Activated CD8-positive, alpha-beta memory T cell treated with anti-CD3 and anti-CD28 coated beads, Interleukin-2, amount 50 U/mL, for 1 hour (primary cell): ENCODE measurements around the gene COL7A1.

Source experiments
- DNase-seq: peaks from one replicate; pipeline ENCODE4 v3.0.0-alpha.2; 2020; ENCODE audit errors: extremely low read depth

COL7A1 gene

DNA sequence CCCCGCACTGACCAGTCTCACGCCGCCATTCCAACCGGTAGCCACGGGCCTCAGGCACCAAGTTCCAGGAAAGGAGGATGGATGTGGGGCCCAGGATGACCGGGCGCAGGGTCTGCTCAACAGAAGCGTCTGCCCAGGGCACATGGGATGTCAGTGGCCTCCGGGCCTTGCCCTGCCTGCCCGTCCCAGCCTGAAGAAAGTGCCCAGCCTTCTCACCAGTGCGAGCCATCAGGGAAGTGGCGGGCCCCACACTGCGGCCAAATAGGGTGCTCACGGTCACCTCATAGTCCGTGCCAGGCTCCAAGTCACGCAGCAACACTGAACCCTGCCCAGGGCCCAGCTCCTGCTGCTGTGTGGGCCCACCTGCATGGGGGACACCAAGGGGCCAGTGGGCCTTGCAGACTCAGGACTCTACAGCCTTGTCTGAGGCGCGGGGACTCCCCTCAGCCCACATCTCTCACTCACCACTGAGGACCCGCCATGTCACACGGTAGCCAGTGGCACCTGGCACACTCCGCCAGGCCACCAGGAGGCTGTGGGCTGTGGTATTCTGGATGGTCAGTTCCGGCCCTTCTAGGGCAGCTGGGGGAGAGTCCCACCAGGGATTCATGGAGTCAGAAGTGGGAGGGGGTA is 3.1 kb downstream of the COL7A1 start:
- no peak for DNase-seq

DNA sequence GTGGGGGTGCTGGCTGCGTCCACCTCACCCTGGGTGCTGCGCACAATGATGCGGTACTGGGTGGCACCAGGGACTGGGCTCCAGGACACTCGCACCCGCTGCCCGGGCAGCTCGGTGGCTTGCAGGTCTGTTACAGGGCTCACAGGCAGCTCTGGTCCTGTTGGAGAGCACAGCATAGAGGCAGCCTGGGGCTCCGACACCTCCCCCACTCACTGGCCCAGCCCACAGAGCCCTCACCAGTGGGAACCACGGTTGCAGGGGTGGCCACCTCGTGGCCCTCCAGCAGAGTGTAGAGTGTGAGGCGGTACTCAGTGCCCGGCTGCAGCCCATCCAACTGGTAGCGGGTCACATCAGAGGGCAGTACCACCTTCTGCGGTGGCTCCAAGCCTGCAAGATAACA is 3.7 kb downstream of the COL7A1 start:
- DNase-seq, result no peak

GRCh38 chr3:48588230-48588629 is 6.9 kb downstream of the COL7A1 start:
- no peak for DNase-seq

DNA sequence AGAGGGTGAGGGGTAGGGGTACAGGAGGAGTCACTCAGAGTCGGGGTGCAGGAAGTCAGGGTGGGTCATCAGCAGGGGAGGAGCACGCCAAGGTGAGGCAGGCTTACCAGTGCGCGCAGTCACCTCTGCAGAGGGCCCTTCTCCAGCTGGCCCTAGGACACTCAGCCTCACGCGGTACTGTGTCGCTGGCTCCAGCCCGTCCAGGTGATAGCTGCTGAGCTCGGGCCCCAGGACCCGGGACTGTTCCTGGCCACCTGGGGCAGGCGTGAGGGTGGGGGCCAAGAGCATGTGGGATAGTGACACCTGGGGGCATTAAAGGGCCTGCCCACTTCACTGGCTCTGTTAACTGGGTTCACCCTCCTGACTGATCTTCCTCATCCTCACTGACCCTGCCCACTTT is 7.4 kb downstream of the COL7A1 start:
- no peak for DNase-seq

DNA sequence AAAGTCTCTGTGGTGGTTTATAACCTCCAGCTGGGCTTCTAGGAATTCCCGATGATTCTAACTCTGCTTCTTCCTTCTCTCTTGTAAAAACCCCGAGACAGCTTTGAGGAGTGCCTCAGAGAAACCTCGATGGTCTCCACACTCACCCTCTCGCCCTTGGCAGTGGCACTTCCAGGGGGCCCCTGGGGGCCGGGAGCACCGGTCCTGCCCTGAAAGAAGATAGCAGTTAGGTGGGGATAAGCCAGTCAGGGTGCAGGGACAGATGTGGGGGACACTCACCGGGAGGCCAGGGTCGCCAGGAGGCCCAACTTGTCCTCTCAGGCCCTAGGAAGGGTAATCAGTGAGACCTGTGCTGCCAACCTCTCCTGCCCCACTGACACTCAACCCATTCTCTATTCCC is 9.7 kb downstream of the COL7A1 start:
- no peak for DNase-seq

DNA sequence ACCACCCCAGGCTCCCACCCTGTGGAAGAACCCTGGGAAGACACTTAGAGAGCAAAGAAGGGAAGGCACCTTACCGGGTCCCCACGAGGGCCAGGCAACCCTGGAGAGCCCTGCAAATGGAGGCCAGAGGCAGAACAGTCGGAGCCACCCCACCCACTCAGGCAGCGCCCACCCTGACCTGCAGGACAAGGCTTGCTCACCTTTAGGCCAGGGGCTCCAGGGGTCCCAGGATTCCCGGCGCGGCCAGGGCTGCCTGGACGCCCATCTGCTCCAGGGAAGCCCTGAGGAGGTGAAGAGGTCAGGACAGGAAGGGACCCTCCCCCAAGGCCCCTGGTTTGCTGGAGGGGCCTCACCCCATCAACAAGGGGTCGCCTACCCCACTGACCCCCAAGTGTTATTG is 10.3 kb downstream of the COL7A1 start:
- no peak for DNase-seq

GRCh38 chr3:48581621-48582481 is 13.3 kb downstream of the COL7A1 start:
- DNase-seq, result no peak

DNA sequence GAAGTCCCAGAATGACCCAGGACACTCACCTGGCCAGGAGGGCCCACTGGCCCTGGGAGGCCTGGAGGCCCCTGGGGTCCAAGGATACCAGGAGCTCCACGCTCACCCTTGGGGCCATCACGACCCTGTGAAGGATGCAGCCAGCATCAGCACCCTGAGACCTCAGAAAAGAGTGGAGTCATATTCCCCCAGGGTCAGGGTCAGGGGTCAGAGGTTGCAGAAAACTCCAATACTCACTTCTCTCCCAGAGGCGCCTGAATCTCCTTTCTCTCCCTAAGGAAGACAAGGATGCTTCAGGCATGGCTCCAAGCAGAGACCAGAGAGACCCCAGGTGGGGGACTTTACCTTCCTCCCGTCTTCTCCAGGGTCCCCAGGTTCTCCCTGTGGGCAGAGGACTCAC is 18.5 kb downstream of the COL7A1 start:
- no peak for DNase-seq

DNA sequence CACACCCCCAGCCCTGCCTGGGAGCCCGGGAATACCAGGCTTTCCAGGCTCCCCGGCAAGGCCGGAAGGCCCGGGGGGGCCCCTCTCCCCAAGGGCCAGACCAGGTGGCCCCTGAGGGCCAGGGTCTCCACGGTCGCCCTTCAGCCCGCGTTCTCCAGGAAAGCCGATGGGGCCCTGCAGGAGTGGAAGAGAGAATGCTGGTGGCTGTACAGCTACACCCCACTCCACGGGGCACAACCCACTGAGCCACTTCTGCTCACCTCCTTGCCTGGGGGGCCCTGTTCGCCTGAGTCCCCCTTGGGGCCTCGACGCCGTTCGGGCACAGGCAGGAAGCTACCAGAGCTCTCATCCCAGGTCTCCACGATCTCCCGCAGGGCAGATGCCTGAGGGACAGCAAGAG is 19.8 kb downstream of the COL7A1 start:
- no peak for DNase-seq

DNA sequence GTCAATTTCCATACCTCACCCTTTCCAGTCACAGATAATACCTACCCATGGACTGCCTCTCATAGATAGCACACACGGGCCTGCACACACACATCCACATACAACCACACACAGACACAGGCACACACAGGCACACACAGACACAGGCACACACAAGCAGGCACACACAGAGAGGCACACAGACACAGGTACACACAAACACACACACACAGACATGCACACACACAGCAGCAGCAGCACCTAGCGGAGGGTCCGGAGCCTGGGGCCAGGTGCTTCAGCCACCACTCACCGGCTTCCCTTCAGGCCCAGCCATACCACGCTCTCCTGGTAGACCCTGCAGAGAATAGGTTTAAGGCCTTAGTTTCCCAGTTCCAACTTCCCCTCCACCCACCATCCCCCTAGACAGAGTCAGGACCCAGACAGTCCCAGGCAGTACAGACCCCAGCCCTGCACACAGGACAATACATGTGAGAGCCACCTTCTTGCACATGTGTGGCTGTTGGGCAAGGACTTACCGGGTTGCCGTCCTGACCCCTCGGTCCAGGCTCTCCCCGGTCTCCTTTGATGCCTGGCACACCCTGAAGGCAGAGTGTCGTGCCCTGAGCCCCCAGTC is 21.1 kb downstream of the COL7A1 start:
- no peak for DNase-seq

DNA sequence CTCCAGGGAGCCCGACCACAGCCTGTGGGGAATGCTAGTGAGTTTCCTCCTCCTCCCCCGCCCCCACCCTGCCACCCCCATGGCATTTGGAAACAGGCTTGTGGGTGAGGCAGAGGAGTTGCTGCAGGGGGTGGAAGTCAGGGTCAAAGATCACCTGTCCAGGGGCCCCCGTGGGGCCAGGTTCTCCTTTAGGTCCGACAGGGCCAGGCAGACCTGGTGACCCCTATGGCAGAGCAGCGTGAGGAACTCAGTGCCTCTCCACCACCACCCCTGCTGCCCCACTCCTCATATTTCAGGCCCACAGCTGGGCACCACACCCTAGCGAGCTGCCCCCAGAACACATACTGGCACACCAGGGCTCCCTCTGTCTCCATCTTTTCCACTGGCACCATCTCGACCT is 22.6 kb downstream of the COL7A1 start:
- no peak for DNase-seq

DNA sequence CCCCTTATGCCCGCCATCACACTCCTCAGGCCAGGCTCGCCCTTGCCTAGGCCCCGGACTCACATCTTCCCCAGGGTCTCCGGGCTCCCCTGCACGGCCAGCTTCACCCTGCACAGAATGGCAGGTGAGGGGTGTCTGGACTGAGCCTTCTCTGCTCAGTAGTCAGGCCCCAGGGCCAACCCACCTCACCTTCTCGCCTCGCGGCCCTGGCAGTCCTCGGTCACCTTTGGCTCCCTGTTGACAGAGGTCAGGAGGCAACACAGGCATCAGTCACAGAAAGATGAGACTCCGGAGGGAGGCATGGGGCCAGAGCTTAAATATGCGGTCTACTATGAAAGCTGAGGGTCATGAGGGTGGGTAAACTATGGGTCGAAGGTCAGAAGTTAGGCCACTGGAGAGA is 23.2 kb downstream of the COL7A1 start:
- no peak for DNase-seq

DNA sequence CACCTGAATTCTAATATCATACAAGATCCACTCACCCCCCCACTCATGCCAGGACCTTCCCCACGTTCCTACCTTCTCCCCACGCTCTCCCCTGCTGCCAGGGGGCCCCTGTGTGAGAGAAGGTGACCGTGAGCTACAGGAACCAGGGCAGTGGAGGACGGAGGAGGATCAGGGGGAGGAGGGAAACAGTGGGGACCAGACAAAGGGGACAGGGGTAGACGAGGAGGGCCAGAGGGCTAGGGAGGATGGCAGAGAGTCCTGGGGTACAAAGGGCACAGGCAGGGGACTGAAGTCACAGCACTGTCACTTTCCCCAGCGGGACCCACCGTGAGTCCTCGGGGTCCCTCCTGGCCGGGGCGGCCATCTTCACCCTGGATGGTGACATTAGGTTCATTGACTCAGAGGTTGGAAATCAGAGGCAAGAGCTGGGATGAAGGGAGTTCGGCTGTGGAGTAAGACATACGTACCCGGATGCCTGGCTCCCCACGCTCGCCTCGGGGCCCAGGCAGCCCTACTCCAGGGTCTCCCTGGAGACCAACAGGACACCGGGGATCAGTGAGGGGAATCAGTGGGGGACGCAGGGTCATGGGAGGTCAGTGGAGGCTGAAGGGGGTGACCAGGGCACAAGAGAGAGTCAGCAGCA is 25.2 kb downstream of the COL7A1 start:
- DNase-seq, result no peak

DNA sequence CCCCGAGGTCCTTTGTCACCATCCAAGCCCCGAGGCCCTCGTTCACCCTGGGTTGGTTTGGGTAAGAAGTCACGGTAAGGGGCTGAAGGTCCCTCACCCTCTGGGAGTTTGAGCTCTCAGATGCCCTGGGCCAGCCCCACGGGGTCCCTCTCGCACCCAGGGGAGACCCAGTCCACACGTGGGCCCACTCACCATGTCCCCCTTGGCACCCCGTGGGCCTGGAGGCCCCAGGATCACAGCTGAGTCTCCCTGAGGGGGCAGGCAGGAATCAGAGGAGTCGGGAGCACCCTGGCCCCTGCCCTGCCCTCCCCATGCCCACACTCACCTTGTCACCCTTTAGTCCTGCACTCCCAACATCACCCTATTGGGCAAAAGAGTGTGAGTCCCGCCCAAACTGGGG is 25.7 kb downstream of the COL7A1 start:
- no peak for DNase-seq

GRCh38 chr3:48568476-48568875 is 26.7 kb downstream of the COL7A1 start:
- no peak for DNase-seq

- DNase-seq, result no peak
Observed at GRCh38 chr3:48567500-48567899, 27.6 kb downstream of the COL7A1 start.

- no peak for DNase-seq
Observed at GRCh38 chr3:48567090-48567489, 28.0 kb downstream of the COL7A1 start.

DNA sequence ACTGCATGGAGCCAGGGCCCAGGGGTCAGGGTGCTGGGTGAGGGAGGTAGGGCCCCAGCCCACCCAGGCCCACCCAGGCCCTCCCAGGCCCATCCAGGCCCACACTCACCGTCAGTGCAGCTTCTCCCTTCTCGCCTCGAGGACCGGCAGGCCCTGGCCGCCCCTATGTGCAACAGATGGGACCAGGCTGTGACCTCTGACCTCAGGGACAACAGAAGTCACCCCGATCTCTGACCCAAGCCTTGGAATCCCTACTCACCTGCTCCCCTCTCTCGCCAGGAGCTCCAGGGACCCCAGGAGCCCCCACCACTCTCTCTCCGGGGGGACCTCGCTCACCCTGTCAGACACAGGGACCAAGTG is 28.7 kb downstream of the COL7A1 start:
- no peak for DNase-seq

- DNase-seq, result no peak
Observed at GRCh38 chr3:48565591-48566400, 29.3 kb downstream of the COL7A1 start.

DNA sequence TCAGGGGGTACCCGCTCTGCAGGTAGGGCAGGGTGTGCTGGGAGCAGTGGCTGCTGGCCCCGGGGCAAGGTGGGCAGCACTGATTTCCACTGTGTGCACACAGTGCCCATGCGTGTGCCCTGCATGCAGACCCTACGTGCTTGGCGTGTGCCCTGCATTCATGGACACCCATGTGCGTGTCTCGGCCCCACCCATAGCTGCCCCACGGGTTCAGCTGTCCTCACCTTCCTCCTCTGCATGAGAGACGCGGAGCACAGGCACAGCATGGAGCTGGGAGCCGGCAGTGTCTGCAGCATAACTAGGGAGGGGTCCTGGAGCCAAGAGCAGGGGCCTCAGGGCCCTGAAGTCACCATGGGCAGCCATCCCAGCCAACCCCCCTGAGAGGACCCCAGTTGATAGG is 29.9 kb downstream of the COL7A1 start:
- DNase-seq, result no peak

GRCh38 chr3:48564667-48565066 is 30.5 kb downstream of the COL7A1 start:
- no peak for DNase-seq

GRCh38 chr3:48564022-48564421 is 31.1 kb downstream of the COL7A1 start:
- no peak for DNase-seq
